Measurements from ENCODE around the gene MAP4. TPM values are rescaled to one million over a fixed set of nuclear protein-coding genes. Genes with fewer than 3 reads are reported as not detected.
"Not testable (repeated sequence)": the region's sequence is repeated elsewhere in the genome, so short reads cannot be mapped to it uniquely, and the experiment has no call there.

MAP4 gene, protein sequence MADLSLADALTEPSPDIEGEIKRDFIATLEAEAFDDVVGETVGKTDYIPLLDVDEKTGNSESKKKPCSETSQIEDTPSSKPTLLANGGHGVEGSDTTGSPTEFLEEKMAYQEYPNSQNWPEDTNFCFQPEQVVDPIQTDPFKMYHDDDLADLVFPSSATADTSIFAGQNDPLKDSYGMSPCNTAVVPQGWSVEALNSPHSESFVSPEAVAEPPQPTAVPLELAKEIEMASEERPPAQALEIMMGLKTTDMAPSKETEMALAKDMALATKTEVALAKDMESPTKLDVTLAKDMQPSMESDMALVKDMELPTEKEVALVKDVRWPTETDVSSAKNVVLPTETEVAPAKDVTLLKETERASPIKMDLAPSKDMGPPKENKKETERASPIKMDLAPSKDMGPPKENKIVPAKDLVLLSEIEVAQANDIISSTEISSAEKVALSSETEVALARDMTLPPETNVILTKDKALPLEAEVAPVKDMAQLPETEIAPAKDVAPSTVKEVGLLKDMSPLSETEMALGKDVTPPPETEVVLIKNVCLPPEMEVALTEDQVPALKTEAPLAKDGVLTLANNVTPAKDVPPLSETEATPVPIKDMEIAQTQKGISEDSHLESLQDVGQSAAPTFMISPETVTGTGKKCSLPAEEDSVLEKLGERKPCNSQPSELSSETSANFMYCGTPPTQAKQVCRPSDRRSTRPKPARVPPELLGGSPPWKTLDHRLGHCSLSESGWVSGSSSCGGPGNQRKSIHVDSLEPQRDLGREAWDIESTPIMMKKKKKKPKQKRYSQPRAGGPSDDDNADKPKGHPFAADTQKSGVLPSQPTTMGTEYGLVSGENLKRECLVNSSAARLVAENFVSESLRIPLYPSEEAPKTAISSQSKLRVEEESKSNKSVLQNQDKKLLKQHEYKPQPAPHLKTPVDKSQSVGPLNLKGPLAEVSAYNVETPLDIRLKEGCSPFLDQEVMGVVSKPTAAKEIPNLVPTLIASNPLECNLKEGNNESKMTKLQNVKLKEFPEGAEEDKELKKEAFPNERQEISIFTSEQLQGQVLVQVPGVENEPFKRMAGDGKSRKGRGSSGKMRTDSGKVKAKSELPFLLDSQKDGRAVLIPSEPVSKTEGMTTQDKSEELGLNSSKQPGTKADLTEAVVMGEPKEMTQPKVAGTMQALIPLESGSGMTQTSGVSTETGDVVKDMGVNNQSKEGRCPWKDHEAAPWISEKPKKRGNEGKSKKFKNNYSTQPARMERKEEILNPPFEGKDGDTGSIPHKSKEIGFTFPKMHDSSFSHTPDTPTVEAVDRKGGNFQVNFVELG (N-terminal part only)
- 228 TPM for total RNA-seq

DNA sequence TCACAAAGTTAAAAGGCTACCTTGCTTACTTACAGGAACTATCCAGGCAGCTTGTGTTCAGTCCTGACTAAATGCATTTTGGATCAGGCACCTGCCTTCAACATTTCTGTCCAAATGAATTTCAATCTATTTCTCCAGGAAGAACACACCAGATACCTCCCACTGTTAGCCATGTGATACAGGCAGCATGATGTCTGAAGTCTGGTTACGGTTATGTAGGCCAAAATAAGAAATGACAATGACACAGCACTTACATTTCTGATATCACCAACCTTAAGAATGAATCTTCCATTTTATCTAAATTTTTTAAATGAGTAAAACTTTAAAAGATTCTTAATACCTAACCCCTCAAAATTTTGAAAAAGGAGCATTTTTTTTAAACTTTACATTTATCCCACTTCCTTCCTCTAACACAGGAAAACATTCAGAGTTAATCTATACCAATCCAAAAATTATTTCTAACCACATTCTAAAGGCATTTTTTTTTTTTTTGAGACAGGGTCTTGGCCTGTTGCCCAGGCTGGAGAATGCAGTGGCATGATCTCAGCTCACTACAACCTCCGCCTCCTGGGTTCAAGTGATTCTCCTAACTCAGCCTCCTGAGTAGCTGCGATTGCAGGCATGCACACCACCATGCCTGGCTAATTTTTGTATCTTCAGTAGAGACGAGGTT, at the start of gene MAP4:
MAP4 (minus strand) TSS at position 116 of the 673 bp plus-strand sequence. CDS start 17,556 bp downstream, outside the sequence.
- DNase-seq (ENCODE audit: low spot score), result no peak

DNA sequence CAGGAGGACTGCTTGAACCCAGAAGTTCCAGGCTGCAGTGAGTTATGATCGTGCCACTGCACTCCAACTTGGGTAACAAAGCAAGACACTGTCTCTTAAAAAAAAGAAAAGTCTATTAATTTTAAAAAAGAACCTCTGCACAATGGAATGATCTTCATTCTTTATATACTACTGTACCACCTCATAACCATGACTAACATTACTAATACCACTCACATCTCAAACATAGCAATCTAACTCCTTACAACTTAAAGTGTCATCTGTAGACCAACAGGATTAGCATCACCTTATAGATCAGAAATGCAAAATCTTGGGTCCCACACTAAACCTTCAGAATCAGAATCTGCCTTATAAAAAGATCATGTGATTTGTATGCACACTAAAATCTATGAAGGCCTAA, 48.8 kb upstream of the MAP4 start:
- DNase-seq (ENCODE audit: low spot score), result no peak

DNA sequence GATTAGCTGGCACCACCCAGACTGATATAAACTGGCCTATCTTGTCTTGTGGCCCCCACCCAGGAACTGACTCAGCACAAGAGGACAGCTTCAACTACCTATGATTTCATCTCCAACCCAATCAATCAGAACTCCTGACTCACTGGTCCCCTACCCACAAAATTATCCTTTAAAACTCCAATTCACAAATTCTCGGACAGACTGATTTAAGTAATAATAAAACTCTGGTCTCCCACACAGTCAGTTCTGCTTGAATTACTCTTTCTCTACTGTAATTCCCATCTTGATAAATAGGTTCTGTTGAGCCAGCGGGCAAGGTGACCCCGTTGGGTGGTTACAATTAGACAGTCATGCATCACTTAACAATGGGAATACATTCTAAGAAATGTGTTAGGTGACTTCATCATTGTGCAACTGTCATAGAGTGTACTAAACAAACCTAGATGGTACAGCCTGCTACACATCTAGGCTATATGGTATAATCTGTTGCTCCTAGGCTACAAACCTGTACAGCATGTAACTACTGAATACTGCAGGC, 48.1 kb upstream of the MAP4 start:
- no peak for DNase-seq (ENCODE audit: low spot score)

DNA sequence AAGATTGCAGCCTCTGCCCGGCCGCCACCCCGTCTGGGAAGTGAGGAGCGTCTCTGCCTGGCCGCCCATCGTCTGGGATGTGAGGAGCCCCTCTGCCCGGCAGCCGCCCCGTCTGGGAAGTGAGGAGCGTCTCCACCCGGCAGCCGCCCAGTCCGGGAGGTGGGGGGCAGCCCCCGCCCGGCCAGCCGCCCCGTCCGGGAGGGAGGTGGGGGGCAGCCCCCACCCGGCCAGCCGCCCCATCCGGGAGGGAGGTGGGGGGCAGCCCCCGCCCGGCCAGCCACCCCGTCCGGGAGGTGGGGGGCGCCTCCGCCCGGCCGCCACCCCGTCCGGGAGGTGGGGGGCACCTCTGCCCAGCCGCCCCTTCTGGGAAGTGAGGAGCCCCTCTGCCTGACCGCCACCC, 45.4 kb upstream of the MAP4 start:
- DNase-seq (ENCODE audit: low spot score), result not testable (repeated sequence)

DNA sequence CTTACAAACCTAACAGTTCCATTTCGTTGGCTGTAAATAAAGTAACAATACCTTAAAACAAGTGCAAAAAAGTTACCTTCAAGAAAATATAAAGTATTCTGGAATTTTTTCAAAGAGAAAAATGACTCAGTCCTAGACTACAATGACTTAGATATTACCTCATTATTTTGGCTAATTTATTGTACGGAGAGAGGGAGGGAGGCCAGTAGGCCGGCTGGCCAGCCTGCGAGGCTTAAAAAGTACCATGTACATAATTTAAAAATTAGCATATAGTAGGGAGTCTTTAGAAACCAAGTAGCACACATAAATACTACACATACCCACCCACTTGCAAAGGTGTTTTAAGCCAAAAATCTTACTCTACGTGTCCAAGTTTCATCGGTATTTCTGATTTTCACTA, 41.9 kb upstream of the MAP4 start:
- no peak for DNase-seq (ENCODE audit: low spot score)

DNA sequence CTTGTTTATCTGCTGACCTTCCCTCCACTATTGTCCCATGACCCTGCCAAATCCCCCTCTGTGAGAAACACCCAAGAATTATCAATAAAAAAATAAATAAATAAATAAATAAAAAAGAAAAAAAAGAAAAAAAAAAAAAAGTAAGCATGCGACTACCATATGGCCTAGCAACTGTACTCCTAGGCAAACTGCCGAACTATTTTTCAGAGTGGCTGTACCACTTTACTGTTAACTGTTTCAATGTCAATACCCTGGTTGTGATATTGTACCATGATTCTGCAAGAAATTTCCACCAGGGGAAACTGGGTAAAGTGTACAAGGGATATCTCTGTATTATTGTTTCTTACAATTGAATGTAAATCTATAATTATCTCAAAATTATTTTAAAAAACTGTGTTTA, 41.3 kb upstream of the MAP4 start:
- DNase-seq (ENCODE audit: low spot score), result no peak

DNA sequence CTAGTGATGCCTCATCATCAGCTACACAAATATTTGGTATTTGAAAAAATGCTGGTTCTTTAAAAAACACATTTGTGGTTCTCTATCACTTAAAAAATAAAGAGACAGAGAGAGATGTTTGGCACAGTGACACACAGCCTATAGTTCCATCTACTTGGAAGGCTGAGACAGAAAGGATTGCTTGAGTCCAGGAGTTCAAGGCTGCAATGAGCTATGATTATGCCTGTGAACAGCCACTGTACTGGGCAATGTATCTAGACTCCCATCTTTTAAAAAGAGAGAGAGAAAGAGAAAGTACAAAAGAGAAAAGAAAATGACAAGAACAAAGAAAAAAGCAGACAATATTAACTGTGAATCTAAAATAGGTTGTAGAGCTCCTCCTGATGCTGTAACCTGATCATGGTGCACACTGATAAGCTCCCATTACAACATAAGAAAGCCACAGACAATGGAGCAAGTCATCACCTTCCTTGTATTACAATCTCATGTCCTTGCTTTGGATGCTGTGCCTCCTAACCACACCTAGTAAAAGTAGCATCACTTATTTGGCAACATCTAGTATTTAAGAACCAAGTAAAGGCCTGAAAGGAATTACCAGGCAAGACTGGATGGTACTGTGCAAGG, 31.7 kb upstream of the MAP4 start:
- DNase-seq (ENCODE audit: low spot score), result no peak

DNA sequence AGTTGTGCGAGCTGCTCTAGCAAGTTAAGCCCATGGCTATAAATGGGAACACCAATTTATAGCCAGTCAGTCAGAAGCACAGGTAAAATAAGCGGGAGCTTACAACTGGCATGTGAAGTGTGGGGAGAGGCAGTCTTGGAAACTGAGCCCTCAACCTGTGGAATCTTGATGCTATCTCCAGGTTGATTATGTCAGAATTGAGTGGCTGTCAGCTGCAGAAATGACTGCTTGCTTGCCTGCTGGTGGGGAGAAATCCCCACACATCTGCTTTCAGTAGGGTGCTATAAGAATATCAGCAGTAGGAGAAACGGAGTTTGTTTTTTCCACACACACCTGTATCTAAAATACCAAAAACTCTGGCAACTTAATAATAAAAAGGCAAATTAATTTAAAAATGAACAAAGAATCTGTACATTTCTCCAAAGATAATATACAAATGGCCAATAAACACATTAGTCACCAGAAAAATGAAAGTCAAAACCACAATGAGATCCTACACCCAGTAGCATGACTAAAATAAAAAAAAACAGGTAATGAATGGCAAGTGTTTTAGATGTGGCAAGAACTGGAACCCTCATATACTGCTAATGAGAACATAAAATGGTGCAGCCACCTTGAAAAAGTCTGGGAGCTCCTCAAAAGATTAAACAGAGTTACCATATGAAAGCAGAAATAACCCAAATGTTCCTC, 26.0 kb upstream of the MAP4 start:
- DNase-seq (ENCODE audit: low spot score), result no peak

DNA sequence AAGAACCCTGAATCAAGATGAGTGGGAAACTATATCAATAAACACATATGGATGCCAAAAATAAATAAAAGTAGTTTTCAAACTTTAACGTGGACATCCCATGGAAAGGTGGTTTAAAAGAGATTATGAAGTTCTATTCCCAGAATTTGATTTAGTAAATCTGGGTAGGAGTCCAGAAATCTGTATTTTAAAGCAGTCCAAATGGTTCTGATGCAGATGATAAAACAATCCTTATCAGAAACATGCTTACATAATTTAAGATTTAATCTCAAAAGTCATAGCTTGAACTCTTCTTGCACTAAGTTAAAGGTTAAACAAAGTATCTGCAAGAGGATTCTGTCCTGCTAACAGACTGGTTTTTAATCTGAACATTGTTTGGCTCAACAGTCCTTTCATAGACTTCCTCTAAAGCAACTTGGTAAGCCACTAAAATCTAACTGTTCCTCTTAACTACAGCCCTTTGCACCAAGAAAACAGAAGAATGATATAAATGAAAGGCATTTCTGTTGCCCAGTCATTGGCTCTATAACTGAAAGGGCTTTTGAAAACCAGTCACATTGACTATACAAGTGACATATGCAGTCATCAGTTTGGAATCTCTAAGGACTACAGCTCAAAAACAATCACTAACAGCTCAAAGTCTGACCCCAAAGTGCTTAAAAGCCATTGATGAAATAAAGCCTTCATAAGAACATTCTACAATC, 23.4 kb upstream of the MAP4 start:
- no peak for DNase-seq (ENCODE audit: low spot score)

DNA sequence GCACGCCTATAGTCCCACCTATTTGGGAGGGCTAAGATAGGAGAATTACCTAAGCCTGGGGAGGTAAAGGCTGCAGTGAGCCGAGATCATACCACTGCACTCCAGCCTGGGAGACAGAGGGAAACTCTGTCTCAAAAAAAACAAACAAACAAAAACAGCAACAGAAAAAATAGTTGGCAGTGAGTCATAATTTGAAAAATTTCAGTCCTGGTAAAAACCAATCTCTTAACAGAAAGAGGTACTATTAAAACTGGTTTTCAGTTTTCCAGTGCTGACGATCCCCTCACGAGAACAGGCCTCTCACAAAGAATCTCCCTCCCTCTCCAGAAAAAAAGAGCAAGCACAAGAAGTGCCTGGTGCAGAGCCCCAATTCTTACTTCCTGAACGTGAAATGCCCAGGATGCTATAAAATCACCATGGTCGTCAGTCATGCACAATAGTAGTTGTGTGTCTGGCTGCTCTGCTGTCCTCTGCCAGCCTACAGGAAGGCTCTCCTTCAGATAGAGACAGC, 22.8 kb upstream of the MAP4 start:
- DNase-seq (ENCODE audit: low spot score), result no peak

DNA sequence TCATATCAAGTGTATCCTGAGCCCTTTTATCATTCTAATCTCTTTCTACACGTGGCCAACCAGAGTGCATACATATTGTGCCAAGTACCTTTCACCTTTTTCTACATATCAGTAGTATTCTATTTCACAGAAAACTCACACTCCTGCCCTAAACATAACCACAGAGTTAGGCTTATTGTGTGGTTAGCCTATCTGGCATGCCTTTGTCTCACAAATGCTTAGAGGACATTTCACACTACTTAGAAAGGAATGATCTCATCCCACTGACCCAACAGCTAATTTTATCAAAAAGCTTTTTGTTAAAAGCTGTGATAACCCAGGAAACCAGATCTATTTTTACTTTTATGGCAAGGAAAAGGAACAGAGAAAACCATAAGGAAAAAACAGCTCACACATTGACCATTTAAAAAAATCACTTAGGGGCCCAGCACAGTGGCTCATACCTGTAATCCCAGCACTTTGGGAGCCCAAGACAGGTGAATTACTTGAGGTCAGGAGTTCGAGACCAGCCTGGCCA, 17.8 kb upstream of the MAP4 start:
- DNase-seq (ENCODE audit: low spot score), result no peak

DNA sequence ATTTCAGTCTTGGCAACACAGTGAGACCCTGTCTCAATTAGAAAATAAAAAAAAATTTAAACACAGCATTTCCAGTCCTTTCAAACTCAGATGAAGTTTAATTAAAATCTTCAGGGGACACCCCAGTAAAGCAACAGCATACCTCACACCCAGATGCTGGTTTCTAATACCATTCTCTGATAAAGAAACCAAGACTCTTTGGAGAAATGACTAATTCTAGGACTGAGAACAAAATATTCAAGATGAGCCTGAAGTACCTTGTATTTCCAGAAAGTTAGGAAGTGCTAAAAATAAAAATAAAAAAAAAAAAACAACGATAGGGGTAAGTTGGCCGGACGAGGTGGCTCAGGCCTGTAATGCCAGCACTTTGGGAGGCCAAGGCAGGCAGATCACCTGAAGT, 14.0 kb upstream of the MAP4 start:
- DNase-seq (ENCODE audit: low spot score), result no peak

DNA sequence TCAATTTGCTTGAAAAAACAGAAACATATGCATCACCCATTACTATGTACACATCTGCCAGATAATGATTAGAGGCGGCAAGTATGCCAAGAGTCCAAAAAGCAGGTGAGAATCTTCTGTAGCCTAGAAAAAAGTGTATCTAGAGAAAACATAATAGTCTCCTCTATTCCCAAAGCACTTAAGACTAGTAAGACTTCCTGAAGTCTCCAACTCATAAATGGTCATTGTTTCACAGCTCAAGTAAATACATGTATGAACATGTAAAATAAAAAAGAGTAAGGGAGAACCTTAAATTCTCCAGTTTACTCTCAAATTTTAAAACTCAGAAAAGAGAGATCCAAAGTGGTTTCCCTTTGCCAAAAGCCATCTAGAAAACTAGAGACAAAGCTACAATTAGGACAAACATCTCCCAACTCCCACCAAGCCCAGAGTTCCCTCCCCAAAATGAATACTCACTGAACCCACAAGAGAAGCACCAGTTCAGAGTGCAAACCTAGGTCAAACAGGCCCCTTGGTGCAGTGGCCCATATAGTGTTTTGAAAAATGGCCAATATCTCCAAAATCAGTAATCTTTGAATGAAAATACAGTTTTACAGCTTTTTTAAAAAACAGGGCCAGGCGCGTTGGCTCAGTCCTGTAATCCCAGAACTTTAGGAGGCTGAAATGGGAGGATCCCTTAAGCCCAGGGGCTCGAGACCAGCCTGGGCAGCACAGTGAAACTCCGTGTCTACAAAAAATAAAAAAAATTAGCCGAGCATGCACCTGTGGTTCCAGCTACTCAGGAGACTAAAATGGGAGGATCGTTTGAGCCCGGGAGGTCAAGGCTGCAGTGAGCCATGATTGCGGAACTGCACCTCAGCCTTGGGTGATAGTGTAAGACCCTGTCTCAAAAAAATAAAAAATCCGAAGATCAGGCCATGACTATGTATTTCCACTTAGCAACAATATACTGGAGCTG, 11.0 kb upstream of the MAP4 start:
- no peak for DNase-seq (ENCODE audit: low spot score)

DNA sequence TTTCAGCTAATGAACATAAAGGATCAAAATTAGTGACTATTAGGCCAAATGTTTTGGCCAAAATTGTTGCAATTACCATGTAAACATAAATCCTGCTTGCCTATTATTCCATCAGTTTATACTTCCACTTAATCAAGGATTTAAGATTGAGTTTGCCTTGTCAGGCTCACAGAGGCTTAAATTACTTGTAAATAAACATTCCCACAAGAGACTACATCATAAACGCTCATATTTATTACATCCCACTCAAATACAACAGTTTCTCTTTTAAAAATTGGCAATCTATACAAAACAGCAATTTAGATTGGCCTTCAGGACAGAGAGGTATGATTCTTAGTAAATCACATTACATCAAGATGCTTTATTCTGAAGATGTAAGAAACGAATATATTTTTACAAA, 9.9 kb upstream of the MAP4 start:
- DNase-seq (ENCODE audit: low spot score), result no peak

DNA sequence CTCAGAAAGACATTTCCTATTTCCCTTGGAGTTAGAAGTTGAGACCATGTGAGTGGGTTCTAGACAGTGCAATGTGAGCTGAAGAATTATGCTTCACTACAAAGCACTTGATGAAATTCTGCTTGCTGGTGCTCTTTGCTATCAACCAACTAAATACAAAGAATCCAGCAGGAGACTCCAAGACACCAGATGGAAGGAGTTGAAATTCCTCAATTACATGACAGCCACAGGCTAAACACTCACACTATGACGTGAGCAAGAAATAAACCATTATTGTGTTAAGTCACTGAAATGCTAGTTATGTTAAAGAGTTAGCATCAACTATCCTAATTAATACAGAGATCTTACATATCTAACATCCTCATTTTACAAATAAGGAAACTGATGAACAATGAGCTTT, 8.2 kb upstream of the MAP4 start:
- no peak for DNase-seq (ENCODE audit: low spot score)

DNA sequence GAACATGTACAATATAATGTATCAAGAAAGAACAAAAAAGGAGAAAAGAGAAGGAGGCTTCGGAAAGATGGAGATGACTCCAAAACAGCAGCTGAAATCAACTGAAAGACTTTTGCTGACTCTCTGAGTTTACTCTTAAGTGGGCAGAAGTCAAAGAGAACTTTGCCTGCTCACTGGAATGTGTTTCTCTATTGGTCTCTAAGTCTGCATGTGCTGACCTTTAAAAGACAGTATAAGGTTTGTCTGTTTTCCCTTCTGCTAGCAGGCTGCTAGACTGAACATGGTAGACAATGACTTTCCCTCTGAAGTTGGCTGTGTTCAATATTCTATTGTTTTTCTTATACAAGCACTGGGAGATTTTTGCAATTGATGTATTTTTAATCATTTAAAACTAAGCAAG, 7.2 kb upstream of the MAP4 start:
- no peak for DNase-seq (ENCODE audit: low spot score)

DNA sequence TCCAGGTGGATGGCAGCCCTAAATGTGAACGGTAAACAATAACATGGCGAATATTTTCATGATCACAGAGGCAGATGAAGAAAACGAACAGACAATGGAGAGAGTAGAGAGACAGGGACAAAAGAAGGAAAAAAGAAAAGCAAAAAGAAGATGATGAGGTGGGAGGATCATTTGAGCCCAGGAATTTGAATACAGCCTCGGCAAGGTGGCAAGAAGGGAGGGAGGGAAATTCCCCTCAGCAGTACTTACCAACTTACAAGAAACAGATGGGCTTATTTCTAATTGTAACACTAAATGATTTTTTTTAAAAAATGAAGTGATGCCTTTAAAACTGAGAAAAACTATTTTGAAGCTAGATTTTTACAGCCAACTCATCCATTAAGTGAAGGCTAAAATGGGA, 6.0 kb upstream of the MAP4 start:
- DNase-seq (ENCODE audit: low spot score), result no peak

DNA sequence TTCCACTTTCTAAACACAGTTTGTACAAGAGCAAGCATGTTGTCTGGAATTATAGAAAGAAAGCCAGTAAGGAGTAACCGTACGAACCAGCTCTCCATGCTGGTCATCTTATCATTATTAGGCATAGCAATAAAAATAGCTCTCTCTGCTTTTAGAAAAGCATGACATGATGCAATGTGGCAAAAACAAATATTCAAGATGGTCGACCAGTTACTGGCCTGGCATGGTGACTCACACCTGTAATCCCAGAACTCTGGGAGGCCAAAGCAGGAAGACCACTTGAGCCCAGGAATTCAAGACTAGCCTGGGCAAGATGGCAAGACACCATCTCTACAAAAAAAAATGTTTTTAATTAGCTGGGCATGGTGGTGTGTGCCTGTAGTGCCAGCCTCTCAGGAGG, 2.6 kb upstream of the MAP4 start:
- no peak for DNase-seq (ENCODE audit: low spot score)

Data from mucosa of gallbladder (tissue), 1 donor.